HepG2 (cell line): ENCODE results near the gene KATNA1. TPM values are rescaled to one million over a fixed set of nuclear protein-coding genes. Genes with fewer than 3 reads are reported as not detected.

Experiments used
- DNMT3B ChIP-seq: conservative IDR thresholded peaks from 2 replicates; pipeline ENCODE4 v1.6.1; 2016; ENCODE audit warnings: missing biosample characterization, control low read depth
- JUND ChIP-seq: sonication (generic); formaldehyde crosslinking; IDR thresholded peaks from 2 replicates; pipeline ENCODE4 v1.8.0; 2022; ENCODE audit warnings: mild to moderate bottlenecking, missing genetic modification reagents
- YY1 ChIP-seq: IDR thresholded peaks from 2 replicates; pipeline ENCODE4 v1.6.1; 2011; ENCODE audit warnings: low read length, low read depth, moderate library complexity, mild to moderate bottlenecking; ENCODE audit not compliant: insufficient read depth, insufficient replicate concordance
- ZNF431 ChIP-seq: sonication (generic); formaldehyde crosslinking; IDR thresholded peaks from 2 replicates; pipeline ENCODE4 v1.9.0; 2022; ENCODE audit warnings: missing genetic modification reagents, low read depth, mild to moderate bottlenecking, borderline replicate concordance
- ZNF839 ChIP-seq: sonication (generic); formaldehyde crosslinking; IDR thresholded peaks from 2 replicates; pipeline ENCODE4 v1.4.0; 2020; ENCODE audit warnings: missing genetic modification reagents, mild to moderate bottlenecking, borderline replicate concordance
- polyA plus RNA-seq, 8 experiments: library from polyadenylated mRNA; depleted of rRNA in 3 of 8; stranded (reverse) in 7 of 8; unstranded in 1 of 8; fragments of >200 nt; fragmentation: Illumina TruSeq in 4 of 8; extraction: Trizol in 4 of 8; gene quantifications; 2 replicates each; pipeline versions ENCODE4 v1.2.1 to v1.2.3, GENCODE V29; 2011 to 2016; ENCODE audit warnings: low read depth in 4 of 8, missing spikeins in 1 of 8, mixed read lengths in 1 of 8; ENCODE audit not compliant: insufficient read depth in 1 of 8
- total RNA-seq, 5 experiments: library from RNA; depleted of rRNA; stranded (reverse); fragments of >200 nt; fragmentation: Illumina TruSeq; extraction: Trizol; gene quantifications; 2 replicates each; pipeline ENCODE4 v1.2.3, GENCODE V29; 2016; ENCODE audit warnings: low read depth in 1 of 5
- TF ChIP-seq, protein P1 (sequence below): sonication (generic); formaldehyde crosslinking; IDR thresholded peaks from 2 replicates; pipeline ENCODE4 v1.8.1; 2023; ENCODE audit warnings: mild to moderate bottlenecking, inconsistent platforms, moderate library complexity, missing genetic modification reagents, borderline replicate concordance
- TF ChIP-seq, protein P2 (sequence below): sonication (generic); formaldehyde crosslinking; IDR thresholded peaks from 2 replicates; pipeline ENCODE4 v1.8.1; 2023; ENCODE audit warnings: mild to moderate bottlenecking, moderate library complexity, missing genetic modification reagents
- TF ChIP-seq, protein P3 (sequence below): sonication (generic); formaldehyde crosslinking; IDR thresholded peaks from 2 replicates; pipeline ENCODE4 v1.5.1; 2020; ENCODE audit warnings: missing genetic modification reagents, mild to moderate bottlenecking, borderline replicate concordance
- TF ChIP-seq, protein P4 (sequence below): sonication (generic); formaldehyde crosslinking; IDR thresholded peaks from 2 replicates; pipeline ENCODE4 v1.4.0; 2020; ENCODE audit warnings: missing genetic modification reagents, borderline replicate concordance
- TF ChIP-seq, protein P5 (sequence below): fragments of 450-650 bp; IDR thresholded peaks from 2 replicates; pipeline ENCODE4 v1.6.1; 2017
- TF ChIP-seq, protein P6 (sequence below): sonication (generic); formaldehyde crosslinking; IDR thresholded peaks from 2 replicates; pipeline ENCODE4 v1.4.0; 2020; ENCODE audit warnings: mild to moderate bottlenecking, missing genetic modification reagents
- TF ChIP-seq, protein P7 (sequence below): sonication (generic); formaldehyde crosslinking; IDR thresholded peaks from 2 replicates; pipeline ENCODE4 v1.4.0; 2020; ENCODE audit warnings: mild to moderate bottlenecking, missing genetic modification reagents

The KATNA1 gene
- total and polyA plus RNA-seq, 2 of the 13 experiments (the other 11 are each of a cell fraction or from before 2014, with no cell fraction given): 14.8 to 25.3 TPM

DNA sequence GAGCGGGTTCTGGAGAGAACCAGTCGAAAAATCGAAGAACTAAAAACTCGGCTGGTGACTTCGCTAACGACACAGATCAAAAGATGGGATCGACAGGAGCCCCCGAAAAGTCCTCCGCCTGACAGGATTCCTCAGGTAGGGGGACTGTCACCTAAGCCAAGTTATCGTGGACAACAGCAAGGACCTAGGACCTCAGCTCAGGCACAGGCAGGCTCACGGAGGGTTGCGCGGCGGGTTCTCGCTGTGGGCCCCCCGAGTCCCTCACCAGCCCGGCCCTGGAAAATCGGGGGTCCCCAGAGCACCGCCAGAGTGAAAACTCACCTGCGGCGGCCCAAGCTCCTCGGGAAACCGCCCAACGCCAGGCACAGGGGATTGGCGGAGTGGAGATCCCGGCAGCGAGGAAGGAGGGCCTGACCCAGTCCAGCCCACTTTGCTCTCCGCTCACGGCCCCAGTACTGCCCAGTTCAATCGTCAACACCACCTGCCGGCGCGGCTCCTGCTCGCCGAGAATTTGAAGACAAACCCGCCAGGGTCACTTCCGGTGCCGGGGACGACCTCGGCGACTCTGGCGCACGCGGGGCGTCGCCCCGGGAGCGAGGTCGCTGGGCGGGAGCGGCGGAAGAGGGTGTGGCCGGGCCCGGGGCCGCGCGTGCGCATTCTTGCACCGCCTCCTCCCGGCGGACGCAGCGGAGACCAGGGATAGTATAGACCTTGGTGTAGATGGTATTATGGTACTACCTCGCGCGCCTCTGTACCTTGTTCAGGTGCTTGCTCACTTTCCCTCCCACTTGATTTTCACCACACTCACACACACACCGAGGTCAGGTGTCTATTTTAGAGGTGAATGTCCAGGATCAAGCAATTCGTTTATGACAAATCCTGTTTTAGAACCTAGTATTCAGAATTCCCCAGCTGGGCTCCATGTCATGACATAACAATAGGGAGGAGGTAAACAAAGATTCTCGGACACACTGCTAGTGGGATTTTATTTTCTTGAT is at the start of gene KATNA1 (continued):
- peak; percentile 99 for TF ChIP-seq ZNF431
- TF ChIP-seq, protein P1, sequence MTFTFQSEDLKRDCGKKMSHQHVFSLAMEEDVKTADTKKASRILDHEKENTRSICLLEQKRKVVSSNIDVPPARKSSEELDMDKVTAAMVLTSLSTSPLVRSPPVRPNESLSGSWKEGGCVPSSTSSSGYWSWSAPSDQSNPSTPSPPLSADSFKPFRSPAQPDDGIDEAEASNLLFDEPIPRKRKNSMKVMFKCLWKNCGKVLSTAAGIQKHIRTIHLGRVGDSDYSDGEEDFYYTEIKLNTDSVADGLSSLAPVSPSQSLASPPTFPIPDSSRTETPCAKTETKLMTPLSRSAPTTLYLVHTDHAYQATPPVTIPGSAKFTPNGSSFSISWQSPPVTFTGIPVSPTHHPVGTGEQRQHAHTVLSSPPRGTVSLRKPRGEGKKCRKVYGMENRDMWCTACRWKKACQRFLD (CRISPR knock-in tag): peak; percentile 99
- TF ChIP-seq YY1: peak; percentile 74
- TF ChIP-seq, protein P2, sequence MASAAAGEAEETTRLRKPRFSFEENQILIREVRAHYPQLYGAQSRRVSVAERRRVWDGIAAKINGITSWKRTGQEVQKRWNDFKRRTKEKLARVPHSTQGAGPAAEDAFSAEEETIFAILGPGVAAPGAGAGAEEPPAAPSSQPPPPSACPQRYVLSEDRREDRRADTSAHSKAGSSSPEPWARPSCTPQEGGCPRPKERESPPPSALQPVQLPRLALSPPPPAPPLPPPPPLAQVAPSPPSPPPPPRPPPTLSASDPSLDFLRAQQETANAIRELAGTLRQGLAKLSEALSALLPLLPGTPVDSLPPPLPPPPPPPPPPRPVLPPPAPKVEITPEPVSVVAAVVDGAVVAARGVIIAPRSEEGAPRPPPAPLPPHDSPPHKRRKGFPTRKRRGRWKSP (CRISPR knock-in tag): peak; percentile 98
- TF ChIP-seq, protein P3, sequence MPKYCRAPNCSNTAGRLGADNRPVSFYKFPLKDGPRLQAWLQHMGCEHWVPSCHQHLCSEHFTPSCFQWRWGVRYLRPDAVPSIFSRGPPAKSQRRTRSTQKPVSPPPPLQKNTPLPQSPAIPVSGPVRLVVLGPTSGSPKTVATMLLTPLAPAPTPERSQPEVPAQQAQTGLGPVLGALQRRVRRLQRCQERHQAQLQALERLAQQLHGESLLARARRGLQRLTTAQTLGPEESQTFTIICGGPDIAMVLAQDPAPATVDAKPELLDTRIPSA (CRISPR knock-in tag): peak; percentile 90; the same call in 1 of the 2 replicates
- TF ChIP-seq DNMT3B: peak; percentile 92; the same call in 1 of the 2 replicates
- TF ChIP-seq, protein P4, sequence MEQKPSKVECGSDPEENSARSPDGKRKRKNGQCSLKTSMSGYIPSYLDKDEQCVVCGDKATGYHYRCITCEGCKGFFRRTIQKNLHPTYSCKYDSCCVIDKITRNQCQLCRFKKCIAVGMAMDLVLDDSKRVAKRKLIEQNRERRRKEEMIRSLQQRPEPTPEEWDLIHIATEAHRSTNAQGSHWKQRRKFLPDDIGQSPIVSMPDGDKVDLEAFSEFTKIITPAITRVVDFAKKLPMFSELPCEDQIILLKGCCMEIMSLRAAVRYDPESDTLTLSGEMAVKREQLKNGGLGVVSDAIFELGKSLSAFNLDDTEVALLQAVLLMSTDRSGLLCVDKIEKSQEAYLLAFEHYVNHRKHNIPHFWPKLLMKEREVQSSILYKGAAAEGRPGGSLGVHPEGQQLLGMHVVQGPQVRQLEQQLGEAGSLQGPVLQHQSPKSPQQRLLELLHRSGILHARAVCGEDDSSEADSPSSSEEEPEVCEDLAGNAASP (CRISPR knock-in tag): peak; percentile 95
- TF ChIP-seq, protein P5, sequence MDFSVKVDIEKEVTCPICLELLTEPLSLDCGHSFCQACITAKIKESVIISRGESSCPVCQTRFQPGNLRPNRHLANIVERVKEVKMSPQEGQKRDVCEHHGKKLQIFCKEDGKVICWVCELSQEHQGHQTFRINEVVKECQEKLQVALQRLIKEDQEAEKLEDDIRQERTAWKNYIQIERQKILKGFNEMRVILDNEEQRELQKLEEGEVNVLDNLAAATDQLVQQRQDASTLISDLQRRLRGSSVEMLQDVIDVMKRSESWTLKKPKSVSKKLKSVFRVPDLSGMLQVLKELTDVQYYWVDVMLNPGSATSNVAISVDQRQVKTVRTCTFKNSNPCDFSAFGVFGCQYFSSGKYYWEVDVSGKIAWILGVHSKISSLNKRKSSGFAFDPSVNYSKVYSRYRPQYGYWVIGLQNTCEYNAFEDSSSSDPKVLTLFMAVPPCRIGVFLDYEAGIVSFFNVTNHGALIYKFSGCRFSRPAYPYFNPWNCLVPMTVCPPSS: no peak
- TF ChIP-seq, protein P6, sequence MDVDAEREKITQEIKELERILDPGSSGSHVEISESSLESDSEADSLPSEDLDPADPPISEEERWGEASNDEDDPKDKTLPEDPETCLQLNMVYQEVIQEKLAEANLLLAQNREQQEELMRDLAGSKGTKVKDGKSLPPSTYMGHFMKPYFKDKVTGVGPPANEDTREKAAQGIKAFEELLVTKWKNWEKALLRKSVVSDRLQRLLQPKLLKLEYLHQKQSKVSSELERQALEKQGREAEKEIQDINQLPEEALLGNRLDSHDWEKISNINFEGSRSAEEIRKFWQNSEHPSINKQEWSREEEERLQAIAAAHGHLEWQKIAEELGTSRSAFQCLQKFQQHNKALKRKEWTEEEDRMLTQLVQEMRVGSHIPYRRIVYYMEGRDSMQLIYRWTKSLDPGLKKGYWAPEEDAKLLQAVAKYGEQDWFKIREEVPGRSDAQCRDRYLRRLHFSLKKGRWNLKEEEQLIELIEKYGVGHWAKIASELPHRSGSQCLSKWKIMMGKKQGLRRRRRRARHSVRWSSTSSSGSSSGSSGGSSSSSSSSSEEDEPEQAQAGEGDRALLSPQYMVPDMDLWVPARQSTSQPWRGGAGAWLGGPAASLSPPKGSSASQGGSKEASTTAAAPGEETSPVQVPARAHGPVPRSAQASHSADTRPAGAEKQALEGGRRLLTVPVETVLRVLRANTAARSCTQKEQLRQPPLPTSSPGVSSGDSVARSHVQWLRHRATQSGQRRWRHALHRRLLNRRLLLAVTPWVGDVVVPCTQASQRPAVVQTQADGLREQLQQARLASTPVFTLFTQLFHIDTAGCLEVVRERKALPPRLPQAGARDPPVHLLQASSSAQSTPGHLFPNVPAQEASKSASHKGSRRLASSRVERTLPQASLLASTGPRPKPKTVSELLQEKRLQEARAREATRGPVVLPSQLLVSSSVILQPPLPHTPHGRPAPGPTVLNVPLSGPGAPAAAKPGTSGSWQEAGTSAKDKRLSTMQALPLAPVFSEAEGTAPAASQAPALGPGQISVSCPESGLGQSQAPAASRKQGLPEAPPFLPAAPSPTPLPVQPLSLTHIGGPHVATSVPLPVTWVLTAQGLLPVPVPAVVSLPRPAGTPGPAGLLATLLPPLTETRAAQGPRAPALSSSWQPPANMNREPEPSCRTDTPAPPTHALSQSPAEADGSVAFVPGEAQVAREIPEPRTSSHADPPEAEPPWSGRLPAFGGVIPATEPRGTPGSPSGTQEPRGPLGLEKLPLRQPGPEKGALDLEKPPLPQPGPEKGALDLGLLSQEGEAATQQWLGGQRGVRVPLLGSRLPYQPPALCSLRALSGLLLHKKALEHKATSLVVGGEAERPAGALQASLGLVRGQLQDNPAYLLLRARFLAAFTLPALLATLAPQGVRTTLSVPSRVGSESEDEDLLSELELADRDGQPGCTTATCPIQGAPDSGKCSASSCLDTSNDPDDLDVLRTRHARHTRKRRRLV (CRISPR knock-in tag): 0 out of 2 replicates have a peak, but pooled peaks have one; percentile 23
- TF ChIP-seq ZNF839 (CRISPR knock-in tag): peak; percentile 98; the same call in 1 of the 2 replicates
- TF ChIP-seq, protein P7, sequence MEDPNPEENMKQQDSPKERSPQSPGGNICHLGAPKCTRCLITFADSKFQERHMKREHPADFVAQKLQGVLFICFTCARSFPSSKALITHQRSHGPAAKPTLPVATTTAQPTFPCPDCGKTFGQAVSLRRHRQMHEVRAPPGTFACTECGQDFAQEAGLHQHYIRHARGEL (CRISPR knock-in tag): peak; percentile 83; the same call in 1 of the 2 replicates
- TF ChIP-seq JUND (CRISPR knock-in tag): peak; percentile 72
